Endothelial cell of umbilical vein (primary cell): Measurements from ENCODE around the gene PUM2. TPM values are rescaled to one million over a fixed set of nuclear protein-coding genes. Genes with fewer than 3 reads are reported as not detected.

Experiments used
- BruUV-seq: library from RNA; stranded (reverse); fragments of 400-500 nt; replicated peaks from 2 replicates; lab custom pipeline; 2021; lab: Mats Ljungman, UMichigan
- CTCF ChIA-PET: fragments of 300-600, 350-600 bp; sonication (Branson Sonifier 250); formaldehyde crosslinking; loops from one replicate; lab custom pipeline; 2021; ENCODE audit warnings: antibody characterized with exemption, inconsistent platforms; lab: Charles Lee
- POLR2A ChIA-PET: fragments of 300-600, 350-600 bp; sonication (Branson Sonifier 250); formaldehyde crosslinking; loops from one replicate; lab custom pipeline; 2021; ENCODE audit warnings: antibody characterized with exemption, inconsistent platforms; lab: Charles Lee
- DNase-seq: peaks from one replicate; pipeline ENCODE4 v3.0.0-alpha.2; 2011; ENCODE audit warnings: low read depth, low spot score
- FAIRE-seq: peaks from 2 replicates; lab custom pipeline; 2011; peaks lifted over from hg19 to GRCh38; lab: Jason Lieb, UNC
- H2AFZ ChIP-seq: 2 replicates; pipeline ENCODE4 v1.6.0; 2012; ENCODE audit warnings: low read depth, low read length, control low read depth, inconsistent platforms
- H3K27ac ChIP-seq: 2 replicates; pipeline ENCODE4 v1.5.1; 2011; ENCODE audit warnings: low read depth, mild to moderate bottlenecking, control low read depth, low read length, moderate library complexity; ENCODE audit not compliant: insufficient read depth
- H3K27me3 ChIP-seq, 2 experiments: 2 replicates each; pipeline versions ENCODE4 v1.6.0 to v1.6.1; 2011; ENCODE audit warnings: low read length in 2 of 2, mixed read lengths in 1 of 2; ENCODE audit not compliant: control insufficient read depth in 2 of 2, insufficient read depth in 2 of 2
- H3K36me3 ChIP-seq, 2 experiments: 2 replicates in 1 of 2; 3 replicates in 1 of 2; pipeline ENCODE4 v1.5.1; 2011; ENCODE audit warnings: low read length in 2 of 2, mild to moderate bottlenecking in 1 of 2, moderate library complexity in 1 of 2; ENCODE audit not compliant: control insufficient read depth in 2 of 2, insufficient read depth in 2 of 2; ENCODE audit errors: extremely low read depth in 1 of 2
- H3K4me1 ChIP-seq: 3 replicates; pipeline ENCODE4 v1.5.1; 2011; ENCODE audit warnings: mild to moderate bottlenecking, low read length; ENCODE audit not compliant: control insufficient read depth, insufficient read depth; ENCODE audit errors: extremely low read depth
- H3K4me2 ChIP-seq: 2 replicates; pipeline ENCODE4 v1.6.1; 2011; ENCODE audit warnings: low read length, control low read depth, mixed read lengths; ENCODE audit not compliant: insufficient read depth
- H3K4me3 ChIP-seq, 3 experiments: fragments of 200-600 bp in 1 of 3; sonication (generic), shearing (Covaris generic) in 1 of 3; replicated peaks in 1 of 3; 2 replicates each; pipeline ENCODE4 v1.5.1; 2011 to 2016; ENCODE audit warnings: control low read depth in 3 of 3, low read length in 3 of 3, mild to moderate bottlenecking in 2 of 3, inconsistent platforms in 1 of 3, low read depth in 1 of 3, moderate library complexity in 1 of 3; ENCODE audit not compliant: insufficient read depth in 1 of 3
- H3K79me2 ChIP-seq: 2 replicates; pipeline ENCODE4 v1.6.0; 2012; ENCODE audit warnings: low read length, inconsistent platforms; ENCODE audit not compliant: control insufficient read depth, insufficient read depth
- H3K9ac ChIP-seq: replicated peaks from 2 replicates; pipeline ENCODE3; 2011; ENCODE audit warnings: low read length, control low read depth; ENCODE audit not compliant: insufficient read depth; ENCODE audit errors: extremely low read depth
- H3K9me1 ChIP-seq: replicated peaks from 3 replicates; pipeline ENCODE4 v1.6.0; 2011; ENCODE audit warnings: mild to moderate bottlenecking, low read length; ENCODE audit not compliant: control insufficient read depth, insufficient read depth; ENCODE audit errors: extremely low read depth
- H3K9me3 ChIP-seq: replicated peaks from 2 replicates; pipeline ENCODE4 v1.5.1; 2012; ENCODE audit warnings: low read length, inconsistent platforms; ENCODE audit not compliant: control insufficient read depth, insufficient read depth
- H4K20me1 ChIP-seq: replicated peaks from 2 replicates; pipeline ENCODE3; 2011; ENCODE audit warnings: mild to moderate bottlenecking, low read length; ENCODE audit not compliant: control insufficient read depth, insufficient read depth; ENCODE audit errors: extremely low read depth
- CTCF ChIP-seq, 2 donors: IDR thresholded peaks; 1 replicate in 1 of 2; 2 replicates in 1 of 2; pipeline ENCODE4 v1.5.1; 2011; ENCODE audit warnings: low read length in 2 of 2, mild to moderate bottlenecking in 2 of 2, moderate library complexity in 2 of 2, control low read depth in 1 of 2, inconsistent platforms in 1 of 2, low read depth in 1 of 2; ENCODE audit not compliant: insufficient read depth in 1 of 2; ENCODE audit errors: extremely low read depth in 1 of 2
- EZH2 ChIP-seq: IDR thresholded peaks from 2 replicates; pipeline ENCODE4 v1.6.1; 2012; ENCODE audit warnings: borderline replicate concordance, low read depth, mild to moderate bottlenecking, moderate library complexity, low read length, inconsistent platforms; ENCODE audit not compliant: severe bottlenecking
- FOS ChIP-seq: IDR thresholded peaks from 2 replicates; pipeline ENCODE4 v1.6.1; 2011; ENCODE audit warnings: mild to moderate bottlenecking, low read length, moderate library complexity, borderline replicate concordance; ENCODE audit not compliant: insufficient read depth
- GATA2 ChIP-seq: IDR thresholded peaks from 2 replicates; pipeline ENCODE4 v1.7.0; 2011; ENCODE audit warnings: low read depth, mild to moderate bottlenecking, moderate library complexity, mixed read lengths, low read length; ENCODE audit not compliant: insufficient read length, insufficient read depth
- JUN ChIP-seq: IDR thresholded peaks from 2 replicates; pipeline ENCODE4 v1.6.1; 2011; ENCODE audit warnings: borderline replicate concordance, low read depth; ENCODE audit not compliant: insufficient read length, insufficient read depth
- MAX ChIP-seq: IDR thresholded peaks from 2 replicates; pipeline ENCODE4 v1.6.1; 2011; ENCODE audit not compliant: insufficient read depth, insufficient read length
- MYC ChIP-seq: IDR thresholded peaks from one replicate; pipeline ENCODE4 v1.6.1; 2011; ENCODE audit warnings: mild to moderate bottlenecking, low read depth, low read length
- POLR2A ChIP-seq: IDR thresholded peaks from 2 replicates; pipeline ENCODE4 v1.6.1; 2012; ENCODE audit warnings: low read depth, mild to moderate bottlenecking, control low read depth, low read length
- POLR2AphosphoS5 ChIP-seq: IDR thresholded peaks from 2 replicates; pipeline ENCODE4 v1.6.1; 2012; ENCODE audit warnings: low read depth, mild to moderate bottlenecking, control low read depth, low read length, moderate library complexity; ENCODE audit not compliant: insufficient read depth
- dilution Hi-C: fragments of 300-500 bp; cut with MboI; formaldehyde crosslinking; loops from one replicate; pipeline ENCODE4 v1.15.0; 2019; ENCODE audit warnings: low sequenced_read_pairs; ENCODE audit not compliant: extremely low pct_ligation_motif_present
- intact Hi-C: fragments of 100-400 bp; cut with micrococcal nuclease; formaldehyde crosslinking; loops from one replicate; pipeline ENCODE4 v1.10.0; 2022
- polyA plus RNA-seq, 4 experiments: library from polyadenylated mRNA; depleted of rRNA in 3 of 4; stranded (reverse) in 3 of 4; unstranded in 1 of 4; fragments of >200 nt; gene quantifications; 2 replicates each; pipeline versions ENCODE4 v1.2.1 to v1.2.3, GENCODE V29; 2011 to 2012; ENCODE audit warnings: missing spikeins in 1 of 4
- total RNA-seq: library from RNA; stranded (reverse); gene quantifications from 2 replicates; pipeline ENCODE4 v1.2.3, GENCODE V29; 2021

The PUM2 gene
- total and polyA plus RNA-seq, 2 donors (not counting 3 experiments of a cell fraction or from before 2014, with no cell fraction given) = 32.9 to 83.7 TPM

GRCh38 chr2:20352230-20352578 is 1.6 kb upstream of the PUM2 start:
- DNase-seq (no peak), FAIRE-seq (no peak)
- Histone ChIP-seq H3K36me3 (peaks cover 0 to 3% of the 10 kb centered on the region in 2 experiments), H3K27ac (no peak overlapping the region), H3K4me3 (no peak overlapping the region), H3K9ac (no peak overlapping the region), H3K4me2 (no peak overlapping the region), H4K20me1 (peaks cover 10% of the 10 kb centered on the region), H3K9me3 (no peaks in the 10 kb centered on the region), H3K79me2 (peaks cover 33% of the 10 kb centered on the region), H3K9me1 (no peaks in the 10 kb centered on the region), H3K27me3 (no peaks in the 10 kb centered on the region), H2AFZ (peak overlapping the region; percentile 92), H3K4me1 (peaks cover 31% of the 10 kb centered on the region)
- intact Hi-C loops (loop anchor here (5.0 kb wide), 1 partner anchor 300 kb away; the partner anchor contains the start of gene LAPTM4A), dilution Hi-C loops (no loop called here)
- ChIA-PET POLR2A (no interaction called here), CTCF (interaction anchor here (0.7 to 1.4 kb wide), 5 partner anchors 15 to 38 kb away, joined by 3 to 6 read pairs (median 5); no protein-coding TSS in a partner anchor)
- TF ChIP-seq POLR2AphosphoS5 (no peak), JUN (no peak), POLR2A (no peak), FOS (no peak), MYC (no peak), GATA2 (no peak), MAX (no peak), CTCF (IDR thresholded peaks at IDR 0.05; ENCODE audit: extremely low read depth in 1 of 2, insufficient read depth in 1 of 2, low read depth in 1 of 2, low read length in 2 of 2) (no peak), EZH2 (no peak)
- no TSS peak for BruUV-seq
